ENCODE measurements around the gene ZNF445.
"Not testable (repeated sequence)": the region's sequence is repeated elsewhere in the genome, so short reads cannot be mapped to it uniquely, and the experiment has no call there.

ZNF445 gene

DNA sequence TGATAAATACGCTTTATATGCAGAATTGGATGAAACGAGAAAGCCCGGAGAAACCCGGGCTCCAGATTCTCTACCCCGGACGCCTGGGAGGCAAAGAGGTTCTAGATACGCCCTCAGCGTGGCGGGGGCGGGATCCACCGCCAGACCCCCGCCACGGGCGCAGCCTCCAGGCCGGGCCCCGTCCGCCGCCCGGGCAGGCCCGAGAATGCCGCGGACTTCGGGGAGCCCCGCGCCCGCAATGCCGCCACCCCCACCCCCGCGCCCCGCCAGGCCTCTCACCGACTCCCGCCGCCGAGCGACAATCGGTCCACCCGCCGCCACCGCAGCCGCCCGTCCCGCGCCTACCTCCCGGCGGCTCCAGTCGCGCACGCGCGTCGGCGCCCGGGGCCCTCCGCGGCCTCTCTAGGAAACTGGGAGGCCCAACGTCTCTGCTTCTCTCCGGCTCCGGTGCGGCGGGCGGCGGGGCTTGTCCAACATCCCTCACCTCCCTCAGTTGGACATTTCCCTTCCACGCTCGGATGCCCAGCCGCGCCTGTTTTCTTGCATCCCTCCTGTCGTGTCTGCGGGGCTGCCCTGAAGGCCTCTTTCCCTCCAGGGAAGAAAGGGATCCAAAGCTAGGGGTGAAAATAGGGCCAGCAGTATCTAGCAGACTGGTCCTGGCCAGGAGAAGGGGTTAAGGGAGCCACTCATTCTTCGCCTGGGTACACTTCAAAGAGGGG lies at the start of gene ZNF445:
ZNF445 (minus strand) TSS at position 359 of the 719 bp plus-strand sequence. CDS start 22,121 bp downstream, outside the sequence.
- Histone ChIP-seq H3K9me3 (no peaks in the 10 kb centered on the region), H3K27me3 (ENCODE audit: low read depth) (no peaks in the 10 kb centered on the region), H3K4me3 (peak within 1 kb of the TSS; percentile 42), H3K4me1 (peaks cover 3% of the 10 kb centered on the region; the same call in 1 of the 2 replicates), H3K36me3 (replicated peaks) (no peaks in the 10 kb centered on the region)
- in situ Hi-C loops (cut with MboI; ENCODE audit: low sequenced_read_pairs), result no loop called here
- DNase-seq (ENCODE audit: low spot score in 2 of 2), result peak; percentile 71 to 86

DNA sequence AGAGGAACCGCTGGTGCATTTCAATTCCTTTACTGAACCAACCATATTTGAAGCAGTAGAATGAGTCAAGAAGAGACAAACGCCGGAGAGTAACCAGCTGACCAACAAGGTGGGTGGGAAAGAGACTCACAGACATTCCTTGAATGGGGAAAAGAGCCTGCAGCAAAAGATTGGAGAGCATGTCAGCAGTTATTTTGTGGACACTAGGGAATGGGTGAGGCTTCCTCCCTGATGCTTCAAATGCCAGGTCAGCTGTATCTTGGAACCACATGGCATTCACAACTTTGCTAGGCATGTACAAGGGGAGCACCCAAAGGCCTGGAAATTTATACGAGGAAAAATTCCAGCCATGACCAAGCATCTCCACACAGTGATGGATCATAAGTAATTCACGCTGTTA lies 47.6 kb upstream of the ZNF445 start:
- H3K4me3 ChIP-seq, result no peak overlapping the region
- DNase-seq (ENCODE audit: low spot score in 2 of 2), result no peak
- in situ Hi-C loops (cut with MboI; ENCODE audit: low sequenced_read_pairs), result no loop called here
- no peaks in the 10 kb centered on the region for H3K27me3 ChIP-seq (ENCODE audit: low read depth)
- no peaks in the 10 kb centered on the region for H3K36me3 ChIP-seq (replicated peaks)
- H3K4me1 ChIP-seq, result no peaks in the 10 kb centered on the region
- H3K9me3 ChIP-seq, result no peaks in the 10 kb centered on the region

DNA sequence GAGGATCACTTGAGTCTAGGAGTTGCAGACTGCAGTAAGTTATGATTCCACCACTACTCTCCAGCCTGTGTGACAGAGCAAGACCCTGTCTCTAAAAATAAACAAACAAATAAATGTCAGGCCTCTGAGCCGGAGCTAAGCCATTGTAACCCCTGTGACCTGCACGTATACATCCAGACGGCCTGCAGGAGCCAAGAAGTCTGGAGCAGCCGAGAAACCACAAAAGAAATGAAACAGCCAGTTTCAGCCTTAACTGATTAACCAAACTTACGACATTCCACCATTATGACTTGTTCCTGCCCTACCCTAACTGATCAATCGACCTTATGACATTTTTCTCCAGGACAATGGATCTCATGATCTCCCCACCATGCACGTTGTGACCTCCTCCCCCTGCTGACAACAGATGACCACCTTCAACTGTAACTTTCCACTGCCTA lies 45.0 kb upstream of the ZNF445 start:
- in situ Hi-C loops (cut with MboI; ENCODE audit: low sequenced_read_pairs), result no loop called here
- no peaks in the 10 kb centered on the region for H3K27me3 ChIP-seq (ENCODE audit: low read depth)
- no peak overlapping the region for H3K4me3 ChIP-seq
- peaks cover 4% of the 10 kb centered on the region; the same call in 1 of the 2 replicates for H3K4me1 ChIP-seq
- no peaks in the 10 kb centered on the region for H3K9me3 ChIP-seq
- DNase-seq (ENCODE audit: low spot score in 2 of 2), result no peak
- H3K36me3 ChIP-seq (replicated peaks), result no peaks in the 10 kb centered on the region

DNA sequence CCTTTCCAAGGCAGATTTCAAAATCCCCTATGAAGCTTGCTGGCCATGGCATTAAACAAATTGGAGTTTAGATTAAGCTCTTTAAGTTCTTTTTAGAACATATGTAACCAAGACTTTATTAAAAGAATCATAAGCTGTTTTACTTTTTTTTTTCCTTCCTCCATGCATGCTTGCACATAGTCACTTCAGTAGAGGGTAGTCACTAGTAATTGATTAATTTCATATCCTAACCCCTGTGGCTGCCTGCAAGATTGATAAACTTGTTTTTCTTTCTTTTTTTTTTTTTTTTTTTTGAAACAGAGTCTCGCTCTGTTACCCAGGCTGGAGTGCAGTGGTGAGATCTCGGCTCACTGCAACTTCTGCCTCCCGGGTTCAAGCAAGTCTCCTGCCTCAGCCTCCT lies 44.3 kb upstream of the ZNF445 start:
- in situ Hi-C loops (cut with MboI; ENCODE audit: low sequenced_read_pairs), result no loop called here
- no peak for DNase-seq (ENCODE audit: low spot score in 2 of 2)
- Histone ChIP-seq H3K9me3 (no peaks in the 10 kb centered on the region), H3K4me1 (peaks cover 4% of the 10 kb centered on the region; the same call in 1 of the 2 replicates), H3K27me3 (ENCODE audit: low read depth) (no peaks in the 10 kb centered on the region), H3K4me3 (no peak overlapping the region), H3K36me3 (replicated peaks) (no peaks in the 10 kb centered on the region)

DNA sequence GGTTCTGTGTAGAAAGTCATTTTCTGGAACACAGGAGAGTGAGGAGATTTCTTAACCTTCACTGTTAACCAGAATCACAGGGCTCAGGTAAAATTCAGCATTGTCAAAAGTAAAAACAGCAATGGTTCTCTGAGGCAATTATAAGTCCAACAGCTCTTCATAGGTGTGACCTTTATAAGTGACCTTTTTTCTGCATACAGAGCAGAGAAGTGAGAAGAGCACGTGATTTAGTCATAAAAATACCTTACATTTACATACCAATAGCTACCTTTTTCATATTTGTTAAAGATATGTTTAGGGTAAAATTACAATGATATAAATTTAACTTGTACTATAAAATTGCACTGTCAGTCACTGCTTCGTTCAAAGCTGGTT lies 41.3 kb upstream of the ZNF445 start:
- Histone ChIP-seq H3K27me3 (ENCODE audit: low read depth) (no peaks in the 10 kb centered on the region), H3K4me1 (peaks cover 4% of the 10 kb centered on the region; the same call in 1 of the 2 replicates), H3K4me3 (no peak overlapping the region), H3K36me3 (replicated peaks) (no peaks in the 10 kb centered on the region), H3K9me3 (no peaks in the 10 kb centered on the region)
- in situ Hi-C loops (cut with MboI; ENCODE audit: low sequenced_read_pairs), result no loop called here
- no peak for DNase-seq (ENCODE audit: low spot score in 2 of 2)

DNA sequence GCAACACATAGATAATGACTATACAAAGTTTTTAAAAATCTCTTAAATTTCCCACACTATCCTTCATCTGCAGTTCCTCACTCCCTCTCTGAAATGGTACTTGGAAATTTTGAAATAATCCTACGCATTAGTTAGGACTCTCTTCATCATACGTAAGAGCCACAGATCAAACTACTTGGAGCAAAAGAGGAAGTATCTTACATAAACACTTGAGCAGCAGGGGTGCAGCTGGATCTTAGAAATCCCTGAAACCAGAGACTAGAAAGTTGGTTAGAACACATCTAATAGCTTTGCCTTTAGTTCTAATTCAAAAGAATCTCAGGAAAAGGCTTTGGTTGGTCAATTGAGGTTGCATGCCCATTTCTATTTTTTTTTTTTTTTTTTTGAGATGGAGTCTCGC lies 38.8 kb upstream of the ZNF445 start:
- peaks cover 4% of the 10 kb centered on the region; the same call in 1 of the 2 replicates for H3K4me1 ChIP-seq
- in situ Hi-C loops (cut with MboI; ENCODE audit: low sequenced_read_pairs), result no loop called here
- no peak overlapping the region for H3K4me3 ChIP-seq
- no peaks in the 10 kb centered on the region for H3K27me3 ChIP-seq (ENCODE audit: low read depth)
- no peaks in the 10 kb centered on the region for H3K9me3 ChIP-seq
- H3K36me3 ChIP-seq (replicated peaks), result no peaks in the 10 kb centered on the region
- DNase-seq (ENCODE audit: low spot score in 2 of 2), result no peak

DNA sequence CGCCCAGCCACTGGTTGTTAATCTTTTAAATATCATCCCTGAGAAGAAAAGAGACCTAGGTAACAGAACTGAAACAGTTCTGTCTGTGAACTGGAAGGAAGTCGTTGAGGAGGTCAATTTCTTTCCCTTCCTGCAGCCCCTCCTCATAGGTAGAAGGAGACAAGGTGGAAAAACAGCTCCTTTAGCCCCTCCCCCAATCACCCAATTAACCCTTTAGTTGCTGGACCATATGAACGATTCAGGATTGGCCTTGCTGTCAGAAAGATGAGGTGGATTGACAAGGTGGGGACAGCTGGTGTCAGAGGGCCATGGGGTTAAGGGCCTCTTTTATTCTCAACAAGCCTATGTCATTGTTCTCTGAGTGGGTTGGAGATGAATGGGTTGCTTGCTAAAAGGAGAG lies 36.0 kb upstream of the ZNF445 start:
- Histone ChIP-seq H3K4me3 (no peak overlapping the region), H3K9me3 (no peaks in the 10 kb centered on the region), H3K4me1 (no peaks in the 10 kb centered on the region), H3K27me3 (ENCODE audit: low read depth) (no peaks in the 10 kb centered on the region), H3K36me3 (replicated peaks) (no peaks in the 10 kb centered on the region)
- no peak for DNase-seq (ENCODE audit: low spot score in 2 of 2)
- in situ Hi-C loops (cut with MboI; ENCODE audit: low sequenced_read_pairs), result no loop called here

DNA sequence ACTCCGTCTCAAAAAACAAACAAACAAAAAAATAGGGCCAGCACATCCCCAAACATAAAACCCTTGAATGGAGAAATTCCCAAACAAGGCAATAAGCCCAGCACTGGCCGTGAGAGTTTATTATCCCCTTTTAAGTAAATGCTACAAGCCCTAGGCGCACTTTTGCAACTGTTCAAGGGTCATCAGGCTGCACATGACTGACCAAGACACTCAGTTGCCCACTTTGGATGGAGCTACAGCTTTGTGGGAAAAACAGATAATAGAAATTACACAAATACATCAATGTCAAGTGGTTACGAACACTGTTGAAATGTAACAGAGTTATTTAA lies 33.7 kb upstream of the ZNF445 start:
- Histone ChIP-seq H3K4me3 (peak overlapping the region; percentile 57), H3K4me1 (no peaks in the 10 kb centered on the region), H3K27me3 (ENCODE audit: low read depth) (no peaks in the 10 kb centered on the region), H3K36me3 (replicated peaks) (peaks cover 4% of the 10 kb centered on the region; the same call in 1 of the 2 replicates), H3K9me3 (peaks cover 5% of the 10 kb centered on the region; the same call in 1 of the 2 replicates)
- in situ Hi-C loops (cut with MboI; ENCODE audit: low sequenced_read_pairs), result no loop called here
- no peak for DNase-seq (ENCODE audit: low spot score in 2 of 2)

DNA sequence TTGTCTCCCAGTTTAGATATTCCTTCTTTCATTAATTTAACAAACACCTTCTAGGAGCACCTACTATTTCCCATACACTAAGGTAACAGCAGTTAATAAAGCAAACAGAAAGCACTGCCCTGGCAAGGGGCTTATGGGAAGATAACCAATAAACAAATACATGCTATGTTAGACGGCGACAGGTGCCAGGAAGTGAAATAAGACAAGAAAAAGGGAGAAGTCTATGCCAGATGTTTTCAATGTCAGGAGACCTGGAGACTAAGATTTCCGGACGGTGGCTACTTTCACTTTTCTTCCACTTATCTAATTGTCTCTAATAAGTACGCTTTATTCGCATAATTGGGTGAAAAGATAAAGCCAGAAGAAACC lies 32.5 kb upstream of the ZNF445 start:
- H3K36me3 ChIP-seq (replicated peaks), result peaks cover 4% of the 10 kb centered on the region; the same call in 1 of the 2 replicates
- in situ Hi-C loops (cut with MboI; ENCODE audit: low sequenced_read_pairs), result no loop called here
- no peaks in the 10 kb centered on the region for H3K27me3 ChIP-seq (ENCODE audit: low read depth)
- peak in 1 of 2 experiments; percentile 9 for DNase-seq (ENCODE audit: low spot score in 2 of 2)
- no peaks in the 10 kb centered on the region for H3K4me1 ChIP-seq
- H3K4me3 ChIP-seq, result peak overlapping the region; percentile 57
- peaks cover 5% of the 10 kb centered on the region; the same call in 1 of the 2 replicates for H3K9me3 ChIP-seq

DNA sequence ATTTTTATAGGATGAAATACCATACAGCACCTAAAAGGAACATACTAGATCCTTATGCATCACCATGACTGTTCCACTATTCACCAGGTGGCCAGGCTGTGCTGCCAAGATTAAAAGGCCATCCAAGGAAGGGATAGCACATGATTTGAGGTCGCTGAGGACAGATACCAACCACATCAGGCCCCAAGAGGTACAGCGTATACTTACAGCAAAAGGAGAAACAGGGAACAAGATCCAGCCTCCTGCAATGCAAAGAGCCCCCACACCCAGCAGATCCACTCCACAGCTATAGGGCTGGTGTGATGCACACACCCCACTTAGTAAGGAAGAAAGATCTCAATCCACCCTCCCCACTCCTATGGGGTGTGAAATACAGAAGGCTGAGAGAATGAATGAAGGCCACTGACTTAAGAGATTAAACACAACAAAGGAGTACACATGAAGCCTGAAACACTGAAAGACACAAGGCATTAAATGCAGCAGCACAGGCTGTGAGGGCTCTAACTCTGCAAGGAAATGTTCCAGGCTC lies 32.0 kb upstream of the ZNF445 start:
- Histone ChIP-seq H3K36me3 (replicated peaks) (peaks cover 4% of the 10 kb centered on the region; the same call in 1 of the 2 replicates), H3K9me3 (peaks cover 5% of the 10 kb centered on the region; the same call in 1 of the 2 replicates), H3K4me3 (peak overlapping the region; percentile 57), H3K4me1 (no peaks in the 10 kb centered on the region), H3K27me3 (ENCODE audit: low read depth) (no peaks in the 10 kb centered on the region)
- in situ Hi-C loops (cut with MboI; ENCODE audit: low sequenced_read_pairs), result no loop called here
- DNase-seq (ENCODE audit: low spot score in 2 of 2), result peak; percentile 38 to 69

DNA sequence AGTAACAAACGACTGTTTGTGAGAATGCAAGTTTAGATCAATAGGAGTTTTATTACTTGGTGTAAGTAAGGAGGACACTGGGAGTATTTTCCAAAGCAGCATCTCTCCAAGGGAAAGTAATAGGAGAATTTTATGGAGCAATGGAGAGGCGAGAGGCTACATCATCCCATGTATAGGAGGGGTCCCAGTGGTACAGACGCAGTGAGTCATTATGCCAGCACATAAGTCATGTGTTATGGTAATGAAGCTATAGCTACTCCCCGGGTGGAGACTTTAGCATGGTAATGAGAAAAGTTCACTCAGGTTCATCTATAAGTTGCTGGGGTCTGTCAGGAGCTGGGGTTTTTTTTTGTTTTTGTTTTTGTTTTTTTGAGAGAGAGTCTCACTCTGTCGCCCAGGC lies 29.5 kb upstream of the ZNF445 start:
- in situ Hi-C loops (cut with MboI; ENCODE audit: low sequenced_read_pairs), result no loop called here
- H3K4me1 ChIP-seq, result no peaks in the 10 kb centered on the region

DNA sequence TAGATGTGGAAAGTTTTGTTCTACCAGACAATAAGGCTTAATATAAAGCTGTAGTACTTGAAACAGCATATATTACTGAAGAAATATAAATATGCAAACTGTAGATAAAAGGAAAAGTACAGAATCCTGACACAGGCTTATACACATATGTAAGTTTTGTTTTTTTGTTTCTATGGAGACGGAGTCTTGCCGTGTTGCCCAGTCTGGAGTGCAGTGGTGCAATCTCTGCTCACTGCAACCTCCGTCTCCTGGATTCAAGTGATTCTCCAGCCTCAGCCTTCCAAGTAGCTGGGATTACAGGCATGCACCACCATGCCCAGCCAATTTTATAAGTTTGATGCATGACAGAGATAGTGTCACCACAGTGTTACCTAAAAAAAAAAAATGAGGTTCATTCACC lies 29.1 kb upstream of the ZNF445 start:
- Histone ChIP-seq H3K4me3 (no peak overlapping the region), H3K27me3 (ENCODE audit: low read depth) (no peaks in the 10 kb centered on the region), H3K4me1 (no peaks in the 10 kb centered on the region), H3K36me3 (replicated peaks) (peaks cover 4% of the 10 kb centered on the region; the same call in 1 of the 2 replicates), H3K9me3 (peaks cover 5% of the 10 kb centered on the region; the same call in 1 of the 2 replicates)
- DNase-seq (ENCODE audit: low spot score in 2 of 2), result no peak
- in situ Hi-C loops (cut with MboI; ENCODE audit: low sequenced_read_pairs), result no loop called here

More for the DNA sequence above, 29.5 kb upstream of the ZNF445 start:
- DNase-seq (ENCODE audit: low spot score in 2 of 2), result no peak
- Histone ChIP-seq H3K27me3 (ENCODE audit: low read depth) (no peaks in the 10 kb centered on the region), H3K36me3 (replicated peaks) (peaks cover 4% of the 10 kb centered on the region; the same call in 1 of the 2 replicates), H3K4me3 (no peak overlapping the region), H3K9me3 (peaks cover 5% of the 10 kb centered on the region; the same call in 1 of the 2 replicates)

DNA sequence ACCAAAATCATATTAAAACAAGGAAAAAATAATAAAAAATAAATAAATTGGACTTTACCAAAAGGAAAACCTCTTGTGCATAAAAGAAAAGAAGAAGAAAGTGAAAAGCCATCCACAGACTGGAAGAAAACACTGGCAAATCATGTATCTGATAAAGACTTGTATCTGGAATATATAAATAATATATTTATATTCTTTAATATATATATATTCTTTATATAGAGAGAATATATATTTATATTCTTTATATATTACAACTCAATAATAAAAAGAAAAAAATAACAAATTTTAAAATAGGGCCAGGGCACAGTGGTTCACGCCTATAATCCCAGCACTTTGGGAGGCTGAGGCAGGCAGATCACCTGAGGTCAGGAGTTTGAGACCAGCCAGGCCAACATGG lies 27.1 kb upstream of the ZNF445 start:
- in situ Hi-C loops (cut with MboI; ENCODE audit: low sequenced_read_pairs), result no loop called here
- peaks cover 4% of the 10 kb centered on the region; the same call in 1 of the 2 replicates for H3K36me3 ChIP-seq (replicated peaks)

DNA sequence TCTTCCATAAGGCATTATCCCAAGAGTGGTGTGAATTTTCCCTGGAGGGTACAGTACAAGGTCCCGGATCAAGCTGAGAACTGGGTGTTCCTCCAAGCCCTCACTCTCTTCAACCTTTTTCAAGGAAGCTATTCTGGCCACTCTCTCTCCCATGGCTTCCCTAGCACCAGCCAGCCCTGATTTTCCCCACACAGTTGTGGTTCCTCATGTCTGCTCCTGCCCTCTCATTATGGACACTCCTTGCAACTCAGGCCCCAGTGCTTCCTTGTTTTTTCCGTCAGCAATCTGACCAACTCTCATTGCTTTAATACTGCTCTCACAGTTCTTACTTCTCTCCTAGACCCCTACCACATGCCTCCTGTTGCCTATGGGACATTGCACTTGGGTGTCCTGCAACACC lies 25.7 kb upstream of the ZNF445 start:
- H3K4me1 ChIP-seq; DNase-seq (ENCODE audit: low spot score in 2 of 2); H3K4me3 ChIP-seq; H3K27me3 ChIP-seq (ENCODE audit: low read depth); H3K36me3 ChIP-seq (replicated peaks); in situ Hi-C loops (cut with MboI; ENCODE audit: low sequenced_read_pairs): not testable (repeated sequence)
- peaks cover 15% of the 10 kb centered on the region for H3K9me3 ChIP-seq

More for the DNA sequence above, 27.1 kb upstream of the ZNF445 start:
- Histone ChIP-seq H3K27me3 (ENCODE audit: low read depth) (no peaks in the 10 kb centered on the region), H3K4me3 (no peak overlapping the region), H3K4me1 (no peaks in the 10 kb centered on the region), H3K9me3 (peaks cover 10% of the 10 kb centered on the region; the same call in 1 of the 2 replicates)
- no peak for DNase-seq (ENCODE audit: low spot score in 2 of 2)

Data from HAP-1 (cell line).